Thoracic aorta (tissue), 2 donors: ENCODE measurements around the gene MMP14. TPM values are rescaled to one million over a fixed set of nuclear protein-coding genes. Genes with fewer than 3 reads are reported as not detected.
"Not testable (repeated sequence)": the region's sequence is repeated elsewhere in the genome, so short reads cannot be mapped to it uniquely, and the experiment has no call there.

Source experiments
- ATAC-seq: fragments of 150-250 bp; one replicate; pipeline ENCODE4 v1.8.0; 2017; ENCODE audit warnings: low read depth; ENCODE audit not compliant: insufficient number of reproducible peaks, low FRiP score
- DNase-seq: peaks from one replicate; pipeline ENCODE4 v3.0.0-alpha.2; 2020; ENCODE audit warnings: low spot score
- H3K27ac ChIP-seq, 2 donors: fragments of 200-600 bp; sonication (generic); 1 replicate in 1 of 2; 2 replicates in 1 of 2; pipeline ENCODE4 v1.5.1; 2016; ENCODE audit warnings: mild to moderate bottlenecking in 2 of 2, moderate library complexity in 2 of 2
- H3K27me3 ChIP-seq: fragments of 200-600 bp; sonication (generic); replicated peaks from 2 replicates; pipeline ENCODE4 v1.6.0; 2016; ENCODE audit warnings: mild to moderate bottlenecking; ENCODE audit not compliant: insufficient read depth
- H3K36me3 ChIP-seq: fragments of 200-600 bp; sonication (generic); one replicate; pipeline ENCODE4 v1.5.1; 2016
- H3K4me1 ChIP-seq, 2 donors: fragments of 200-600 bp; sonication (generic); 1 replicate in 1 of 2; 2 replicates in 1 of 2; pipeline versions ENCODE4 v1.5.1 to v1.6.0; 2016; ENCODE audit warnings: low read depth in 2 of 2, mild to moderate bottlenecking in 1 of 2; ENCODE audit not compliant: control insufficient read depth in 1 of 2
- H3K4me3 ChIP-seq: fragments of 200-600 bp; sonication (generic); 2 replicates; pipeline ENCODE4 v1.5.1; 2016; ENCODE audit warnings: mild to moderate bottlenecking
- H3K9me3 ChIP-seq: fragments of 200-600 bp; sonication (generic); 2 replicates; pipeline ENCODE4 v1.5.1; 2016
- total RNA-seq, 2 donors: library from RNA; depleted of rRNA; stranded (reverse); fragments of >200 nt; gene quantifications; one replicate each; pipeline versions ENCODE4 v1.1.0 to v1.2.3, GENCODE V29; 2016
- TF ChIP-seq, protein P1 (sequence below): fragments of 200-600 bp; sonication (generic); IDR thresholded peaks from one replicate; pipeline ENCODE4 v1.5.1; 2019; ENCODE audit warnings: antibody characterized with exemption

MMP14 gene
- total RNA-seq, 2 donors from 2014 or later: 160 to 182 TPM

DNA sequence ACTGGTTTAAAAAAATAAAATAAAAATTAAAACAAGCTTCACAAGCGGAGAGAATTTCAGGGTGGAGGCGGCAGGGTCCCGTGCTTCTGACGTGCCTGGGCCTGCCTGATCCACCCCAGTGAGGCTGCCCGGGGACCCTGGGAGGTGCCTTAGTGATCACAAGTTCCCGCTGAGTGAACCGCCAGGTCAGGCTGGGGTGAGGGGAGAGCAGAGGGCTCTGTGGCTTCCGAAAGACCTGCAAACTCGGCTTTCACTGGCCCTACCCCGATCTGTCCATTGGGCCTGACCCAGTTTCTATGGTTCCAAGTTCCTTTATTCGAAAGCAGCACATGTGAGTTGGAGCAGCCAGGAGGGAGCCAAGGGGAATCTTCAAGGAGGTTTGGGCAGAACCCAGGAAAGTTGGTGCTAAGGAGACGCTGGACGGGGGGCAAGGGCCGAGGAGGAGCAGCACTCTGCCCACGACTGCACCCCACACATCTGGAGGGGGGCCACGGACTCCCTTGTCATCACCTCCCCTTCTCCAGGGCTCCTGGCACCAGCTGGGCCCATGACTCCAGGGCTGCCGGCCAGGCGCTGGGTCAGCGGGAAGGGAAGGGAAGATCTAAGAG is 12.9 kb downstream of the MMP14 start:
- no peaks in the 10 kb centered on the region for H3K9me3 ChIP-seq
- no peaks in the 10 kb centered on the region for H3K27me3 ChIP-seq
- peak overlapping the region; percentile 91 to 96 for H3K27ac ChIP-seq
- ATAC-seq (no peak), DNase-seq (peak; percentile 25)
- H3K4me1 ChIP-seq: peaks cover 57 to 88% of the 10 kb centered on the region in 2 donors
- H3K4me3 ChIP-seq: peak overlapping the region; percentile 46
- TF ChIP-seq, protein P1, sequence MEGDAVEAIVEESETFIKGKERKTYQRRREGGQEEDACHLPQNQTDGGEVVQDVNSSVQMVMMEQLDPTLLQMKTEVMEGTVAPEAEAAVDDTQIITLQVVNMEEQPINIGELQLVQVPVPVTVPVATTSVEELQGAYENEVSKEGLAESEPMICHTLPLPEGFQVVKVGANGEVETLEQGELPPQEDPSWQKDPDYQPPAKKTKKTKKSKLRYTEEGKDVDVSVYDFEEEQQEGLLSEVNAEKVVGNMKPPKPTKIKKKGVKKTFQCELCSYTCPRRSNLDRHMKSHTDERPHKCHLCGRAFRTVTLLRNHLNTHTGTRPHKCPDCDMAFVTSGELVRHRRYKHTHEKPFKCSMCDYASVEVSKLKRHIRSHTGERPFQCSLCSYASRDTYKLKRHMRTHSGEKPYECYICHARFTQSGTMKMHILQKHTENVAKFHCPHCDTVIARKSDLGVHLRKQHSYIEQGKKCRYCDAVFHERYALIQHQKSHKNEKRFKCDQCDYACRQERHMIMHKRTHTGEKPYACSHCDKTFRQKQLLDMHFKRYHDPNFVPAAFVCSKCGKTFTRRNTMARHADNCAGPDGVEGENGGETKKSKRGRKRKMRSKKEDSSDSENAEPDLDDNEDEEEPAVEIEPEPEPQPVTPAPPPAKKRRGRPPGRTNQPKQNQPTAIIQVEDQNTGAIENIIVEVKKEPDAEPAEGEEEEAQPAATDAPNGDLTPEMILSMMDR: no peak
- peaks cover 20% of the 10 kb centered on the region for H3K36me3 ChIP-seq

DNA sequence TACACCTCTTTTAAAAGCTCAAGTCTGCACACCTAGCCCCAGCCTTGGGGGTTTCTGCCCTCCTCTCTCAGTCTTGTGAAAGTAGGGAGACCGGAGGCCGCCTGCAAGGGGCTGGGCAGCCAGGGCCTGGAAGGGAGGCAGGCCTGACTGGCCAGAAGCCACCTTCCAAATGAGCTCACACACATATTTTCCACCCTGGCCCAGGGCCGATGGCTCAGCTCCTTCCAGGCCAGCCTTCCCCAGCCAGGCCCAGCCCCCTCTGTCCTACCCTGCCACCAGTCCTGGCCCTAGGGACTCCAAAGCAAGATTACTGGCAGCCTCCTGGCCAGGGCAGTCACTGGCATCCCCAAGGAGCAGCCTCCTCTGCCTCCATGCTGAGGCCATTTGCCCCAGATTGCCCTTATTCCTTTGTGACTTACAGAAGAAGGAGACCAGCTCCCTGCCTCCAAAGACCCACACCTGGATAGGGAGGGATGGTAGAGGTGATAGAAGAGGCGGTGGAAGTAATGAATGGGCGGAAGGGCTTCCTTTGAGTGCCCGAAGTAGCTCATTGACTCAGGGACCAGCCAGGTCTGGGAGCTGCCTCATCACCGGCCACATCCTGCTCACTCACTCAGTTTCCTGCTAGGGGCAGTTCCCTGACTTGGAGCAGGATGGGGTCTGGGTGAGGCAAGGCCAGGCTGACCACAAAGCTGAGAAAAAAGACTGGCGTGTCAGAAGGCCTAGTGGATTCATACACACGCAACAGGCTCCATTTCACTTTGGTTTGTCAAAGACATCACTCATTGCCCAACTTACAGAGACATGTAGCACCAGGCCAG is 14.8 kb downstream of the MMP14 start:
- TF ChIP-seq, protein P1: no peak
- H3K4me3 ChIP-seq: no peak overlapping the region
- H3K27me3 ChIP-seq: no peaks in the 10 kb centered on the region
- peak overlapping the region; percentile 91 to 96 for H3K27ac ChIP-seq
- peak; percentile 35 for ATAC-seq
- peak; percentile 86 for DNase-seq
- H3K9me3 ChIP-seq: no peaks in the 10 kb centered on the region
- peaks cover 2% of the 10 kb centered on the region for H3K36me3 ChIP-seq
- H3K4me1 ChIP-seq: peaks cover 54 to 70% of the 10 kb centered on the region in 2 donors

DNA sequence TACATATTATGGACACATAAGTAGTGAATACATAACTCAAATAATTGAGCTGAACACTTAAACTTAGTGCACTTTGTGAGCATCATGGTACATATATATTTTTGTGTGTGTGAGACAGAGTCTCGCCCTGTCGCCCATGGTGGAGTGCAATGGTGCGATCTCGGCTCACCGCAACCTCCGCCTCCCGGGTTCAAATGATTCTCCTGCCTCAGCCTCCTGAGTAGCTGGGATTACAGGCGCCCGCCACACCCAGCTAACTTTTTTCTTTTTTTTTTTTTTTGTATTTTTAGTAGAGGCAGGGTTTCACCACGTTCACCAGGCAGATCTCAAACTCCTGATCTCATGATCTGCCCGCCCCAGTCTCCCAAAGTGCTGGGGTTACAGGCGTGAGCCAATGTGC is 15.8 kb downstream of the MMP14 start:
- not testable (repeated sequence) for H3K4me3 ChIP-seq, H3K36me3 ChIP-seq, DNase-seq, ATAC-seq, H3K27me3 ChIP-seq, H3K9me3 ChIP-seq
- Histone ChIP-seq H3K4me1 (peaks cover 44 to 60% of the 10 kb centered on the region in 2 donors), H3K27ac (peak overlapping the region in 1 of 2 donors; percentile 91)

DNA sequence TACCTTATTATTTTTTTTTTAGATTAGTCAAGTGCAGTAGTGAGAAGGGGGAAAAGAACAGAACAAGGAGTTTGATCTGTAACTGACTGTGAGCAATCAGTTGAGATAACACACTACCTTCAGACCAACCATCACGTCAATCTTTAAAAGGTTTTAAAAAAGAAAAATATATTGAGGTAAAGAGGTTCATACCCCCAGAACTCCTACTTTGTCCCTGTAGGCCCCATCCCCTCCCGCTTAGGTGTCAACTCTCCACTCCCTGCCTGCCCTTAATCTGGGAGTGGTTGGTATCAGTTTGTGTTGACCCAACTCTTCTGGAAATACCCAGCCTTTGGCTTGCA is 16.2 kb downstream of the MMP14 start:
- Histone ChIP-seq H3K4me3 (no peak overlapping the region), H3K36me3 (no peaks in the 10 kb centered on the region), H3K4me1 (peaks cover 43 to 59% of the 10 kb centered on the region in 2 donors), H3K27ac (peak overlapping the region in 1 of 2 donors; percentile 91), H3K9me3 (no peaks in the 10 kb centered on the region), H3K27me3 (no peaks in the 10 kb centered on the region)
- no peak for ATAC-seq
- DNase-seq: no peak
- TF ChIP-seq, protein P1: no peak

DNA sequence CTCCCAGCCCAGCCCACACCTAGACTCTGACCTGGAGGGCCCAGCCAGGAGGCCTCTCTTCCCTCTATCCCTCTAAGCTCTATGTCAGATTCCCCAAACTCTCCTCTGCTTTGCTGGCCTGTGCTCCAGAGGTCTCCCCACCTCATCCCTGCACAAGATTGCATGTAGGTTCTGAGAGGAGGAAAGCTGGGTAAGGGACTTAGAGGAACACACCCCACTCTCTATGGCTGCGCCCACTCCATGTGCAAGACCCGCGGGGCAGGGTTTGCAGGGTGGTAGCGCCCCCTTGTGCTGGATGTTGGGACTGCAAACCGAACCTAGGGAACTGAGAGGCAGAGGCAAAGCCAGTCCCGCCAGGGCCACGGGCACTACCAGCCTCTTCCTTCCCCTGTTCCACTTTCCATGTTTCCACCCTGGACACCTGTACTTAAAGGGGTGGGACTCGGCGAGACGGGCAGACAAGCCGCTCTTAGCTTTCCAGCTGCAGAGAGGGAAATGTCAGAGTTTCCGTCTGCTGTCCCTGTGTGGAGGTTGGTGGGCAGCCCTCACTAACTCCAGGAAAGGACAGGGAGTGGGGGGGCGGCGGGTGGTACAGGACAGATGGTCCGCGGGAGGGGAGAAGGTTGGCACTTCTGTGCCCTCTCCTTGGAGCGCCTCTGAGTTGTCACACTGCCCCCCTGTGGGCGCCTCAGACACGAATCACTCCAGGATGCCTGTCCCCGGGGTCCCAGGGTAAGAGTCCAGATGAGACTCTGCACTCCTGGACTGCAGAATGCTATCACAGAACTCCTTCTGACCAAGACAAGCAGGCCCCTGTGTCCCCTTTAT is 16.8 kb downstream of the MMP14 start:
- ATAC-seq (no peak), DNase-seq (peak; percentile 84)
- TF ChIP-seq, protein P1: peak; percentile 93
- no peaks in the 10 kb centered on the region for H3K36me3 ChIP-seq
- peak overlapping the region; percentile 67 for H3K4me3 ChIP-seq
- peak overlapping the region in 1 of 2 donors; percentile 91 for H3K27ac ChIP-seq
- peaks cover 38 to 55% of the 10 kb centered on the region in 2 donors for H3K4me1 ChIP-seq
- H3K27me3 ChIP-seq: no peaks in the 10 kb centered on the region
- no peaks in the 10 kb centered on the region for H3K9me3 ChIP-seq

DNA sequence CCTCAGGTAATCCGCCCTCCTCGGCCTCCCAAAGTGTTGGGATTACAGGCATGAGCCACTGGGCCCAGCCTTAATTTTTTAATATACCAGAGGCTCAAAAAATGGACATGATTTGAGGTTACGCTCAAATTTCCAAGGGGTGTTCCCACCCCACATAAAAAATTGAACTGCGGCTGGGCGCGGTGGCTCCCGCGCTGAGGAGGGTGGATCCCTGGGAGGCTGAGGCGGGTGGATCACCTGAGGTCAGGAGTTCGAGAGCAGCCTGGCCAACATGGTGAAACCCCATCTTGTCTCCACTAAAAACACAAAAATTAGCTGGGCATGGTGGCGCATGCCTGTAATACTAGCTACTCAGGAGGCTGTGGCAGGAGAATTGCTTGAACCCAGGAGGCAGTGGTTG is 17.9 kb downstream of the MMP14 start:
- H3K4me1 ChIP-seq: peaks cover 30 to 52% of the 10 kb centered on the region in 2 donors
- ATAC-seq, H3K4me3 ChIP-seq, DNase-seq, H3K9me3 ChIP-seq, H3K36me3 ChIP-seq, H3K27ac ChIP-seq, H3K27me3 ChIP-seq: not testable (repeated sequence)
